Astrocyte of the hippocampus (primary cell): ENCODE results near the gene DNAH1.

Source experiments
- DNase-seq: peaks from one replicate; pipeline ENCODE4 v3.0.0; 2011; ENCODE audit warnings: low read depth, low spot score

The DNAH1 gene

GRCh38 chr3:52402706-52403270, 86.7 kb downstream of the DNAH1 start:
- no peak for DNase-seq

GRCh38 chr3:52403271-52403841, 87.2 kb downstream of the DNAH1 start:
- no peak for DNase-seq

- DNase-seq, result no peak
These were observed 87.8 kb downstream of the DNAH1 start for GRCh38 chr3:52403955-52404354.

- no peak for DNase-seq
These were observed 88.3 kb downstream of the DNAH1 start for GRCh38 chr3:52404391-52404790.

GRCh38 chr3:52405066-52405465, 88.9 kb downstream of the DNAH1 start:
- DNase-seq, result no peak

GRCh38 chr3:52405601-52406110, 89.5 kb downstream of the DNAH1 start:
- no peak for DNase-seq

- DNase-seq, result no peak
These were observed 90.1 kb downstream of the DNAH1 start for GRCh38 chr3:52406231-52406661.

- DNase-seq, result no peak
These were observed 90.8 kb downstream of the DNAH1 start for GRCh38 chr3:52406791-52407510.

GRCh38 chr3:52407779-52408178, 91.7 kb downstream of the DNAH1 start:
- DNase-seq, result no peak

GRCh38 chr3:52408466-52408865, 92.3 kb downstream of the DNAH1 start:
- DNase-seq, result no peak

GRCh38 chr3:52415800-52416199, 99.7 kb downstream of the DNAH1 start:
- DNase-seq, result no peak

GRCh38 chr3:52420388-52420787, 104.3 kb downstream of the DNAH1 start:
- DNase-seq, result no peak

GRCh38 chr3:52422669-52423068, 106.5 kb downstream of the DNAH1 start:
- no peak for DNase-seq

GRCh38 chr3:52423173-52423572, 107.1 kb downstream of the DNAH1 start:
- no peak for DNase-seq

- peak; percentile 81 for DNase-seq
These were observed 112.3 kb downstream of the DNAH1 start for GRCh38 chr3:52428151-52429005.

- no peak for DNase-seq
These were observed 112.9 kb downstream of the DNAH1 start for GRCh38 chr3:52429031-52429430.

- DNase-seq, result no peak
These were observed 113.8 kb downstream of the DNAH1 start for GRCh38 chr3:52429779-52430415.

GRCh38 chr3:52430416-52430810, 114.3 kb downstream of the DNAH1 start:
- no peak for DNase-seq

- DNase-seq, result no peak
These were observed 115.5 kb downstream of the DNAH1 start for GRCh38 chr3:52431459-52432223.

GRCh38 chr3:52432225-52432624, 116.1 kb downstream of the DNAH1 start:
- no peak for DNase-seq

- no peak for DNase-seq
These were observed 116.6 kb downstream of the DNAH1 start for GRCh38 chr3:52432691-52433141.
